T-cell (primary cell): Measurements from ENCODE around the gene CCDC117. TPM values are rescaled to one million over a fixed set of nuclear protein-coding genes. Genes with fewer than 3 reads are reported as not detected.
"Not testable (repeated sequence)": the region's sequence is repeated elsewhere in the genome, so short reads cannot be mapped to it uniquely, and the experiment has no call there.

ENCODE experiments used
- ATAC-seq, 4 experiments: fragments of 200-7000 bp in 3 of 4; fragments of 150-1000 bp in 1 of 4; cut with Tn5 transposase; replicated peaks in 1 of 4; 1 replicate in 3 of 4; 2 replicates in 1 of 4; pipeline ENCODE4 v1.10.0; 2021; ENCODE audit warnings: moderate library complexity in 3 of 4, mild to moderate bottlenecking in 2 of 4, moderate number of reproducible peaks in 1 of 4
- CTCF ChIA-PET, 2 donors: fragments of 300-600 bp; sonication (Branson Sonifier 250); formaldehyde crosslinking; loops; one replicate each; lab custom pipeline; 2022; ENCODE audit warnings: antibody characterized with exemption in 2 of 2; lab: Charles Lee
- POLR2A ChIA-PET, 2 donors: fragments of 300-600 bp; sonication (Branson Sonifier 250); formaldehyde crosslinking; loops; one replicate each; lab custom pipeline; 2022; ENCODE audit warnings: antibody characterized with exemption in 2 of 2; lab: Charles Lee
- DNase-seq, 35 experiments: peaks; one replicate each; pipeline versions ENCODE4 v3.0.0 to v3.0.0-alpha.2; 2013 to 2023
- H3K27ac ChIP-seq: one replicate; pipeline ENCODE4 v1.5.1; 2013; ENCODE audit warnings: low read length
- H3K27me3 ChIP-seq, 2 experiments: replicated peaks in 1 of 2; 1 replicate in 1 of 2; 2 replicates in 1 of 2; pipeline versions ENCODE4 v1.6.1 to v1.7.0; 2013; ENCODE audit warnings: low read length in 1 of 2, mixed read lengths in 1 of 2; ENCODE audit not compliant: control insufficient read depth in 2 of 2, insufficient read depth in 2 of 2; ENCODE audit errors: extremely low read depth in 1 of 2
- H3K36me3 ChIP-seq, 2 donors: 1 replicate in 1 of 2; 2 replicates in 1 of 2; pipeline versions ENCODE4 v1.6.1 to v1.7.0; 2013; ENCODE audit warnings: low read length in 1 of 2; ENCODE audit not compliant: control insufficient read depth in 2 of 2, insufficient read depth in 1 of 2; ENCODE audit errors: extremely low read depth in 1 of 2
- H3K4me1 ChIP-seq, 2 experiments: 1 replicate in 1 of 2; 2 replicates in 1 of 2; pipeline versions ENCODE4 v1.6.1 to v1.7.0; 2013; ENCODE audit warnings: low read length in 2 of 2, mixed read lengths in 1 of 2; ENCODE audit not compliant: insufficient read depth in 2 of 2, control insufficient read depth in 1 of 2; ENCODE audit errors: extremely low read depth in 1 of 2
- H3K4me3 ChIP-seq, 2 donors: 1 replicate in 1 of 2; 2 replicates in 1 of 2; pipeline versions ENCODE4 v1.5.1 to v1.7.0; 2013; ENCODE audit warnings: mild to moderate bottlenecking in 2 of 2, low read length in 1 of 2, moderate library complexity in 1 of 2; ENCODE audit not compliant: control insufficient read depth in 1 of 2; ENCODE audit errors: extremely low read depth in 1 of 2
- H3K9me3 ChIP-seq: 2 replicates; pipeline ENCODE4 v1.7.0; 2013
- H3K27ac Mint-ChIP-seq, 2 donors: one replicate each; pipeline ENCODE4 v1.8.0; 2020 to 2021; ENCODE audit warnings: mild to moderate bottlenecking in 2 of 2, mixed read lengths in 2 of 2
- H3K27me3 Mint-ChIP-seq, 2 donors: one replicate each; pipeline ENCODE4 v1.8.0; 2021 to 2022; ENCODE audit warnings: mixed read lengths in 2 of 2
- H3K36me3 Mint-ChIP-seq: one replicate; pipeline ENCODE4 v1.8.0; 2021; ENCODE audit warnings: mixed read lengths
- H3K4me1 Mint-ChIP-seq, 3 donors: one replicate each; pipeline ENCODE4 v1.8.0; 2020 to 2022; ENCODE audit warnings: mixed read lengths in 3 of 3, mild to moderate bottlenecking in 1 of 3
- H3K4me3 Mint-ChIP-seq, 3 donors: one replicate each; pipeline ENCODE4 v1.8.0; 2020 to 2022; ENCODE audit warnings: mild to moderate bottlenecking in 3 of 3, mixed read lengths in 3 of 3, moderate library complexity in 3 of 3
- H3K9me3 Mint-ChIP-seq, 3 donors: one replicate each; pipeline ENCODE4 v1.8.0; 2020 to 2022; ENCODE audit warnings: mixed read lengths in 3 of 3
- WGBS: methylation state at CpG from one replicate; pipeline ENCODE4 v1.1.5; 2013; ENCODE audit warnings: missing lambda C conversion rate; ENCODE audit not compliant: insufficient coverage; 5-methylcytosine and 5-hydroxymethylcytosine counted together
- total RNA-seq, 35 experiments: library from RNA in 6 of 35; stranded (reverse) in 6 of 35; fragments of 120-200 nt in 1 of 35; gene quantifications; one replicate each; pipeline versions ENCODE4 v1.2.1 to v1.2.4 and lab custom pipeline; 2013 to 2026

CCDC117 gene
- total RNA-seq, 5 donors from 2014 or later (not counting 1 experiment from before 2014, with no cell fraction given) = 14.4 to 22.7 (median 17.4) TPM

- Histone ChIP-seq H3K4me3 (no peak overlapping the region), H3K4me1 (peaks cover 3 to 5% of the 10 kb centered on the region in 2 experiments), H3K36me3 (no peaks in the 10 kb centered on the region), H3K27me3 (no peaks in the 10 kb centered on the region), H3K9me3 (no peaks in the 10 kb centered on the region), H3K27ac (no peak overlapping the region)
- ChIA-PET POLR2A (no interaction called here), CTCF (interaction anchor here in 1 of 2 donors (0.7 kb wide), 1 partner anchor 140 kb away, joined by 3 read pairs; no protein-coding TSS in a partner anchor)
- ATAC-seq = no peak
- WGBS = 90% methylated on average over 4 of the region's 7 CpGs
- DNase-seq = no peak
- Mint-ChIP-seq H3K4me1 (peaks cover 8 to 15% (median 10%) of the 10 kb centered on the region in 3 donors), H3K36me3 (peaks cover 14% of the 10 kb centered on the region), H3K4me3 (no peak overlapping the region), H3K27ac (no peak overlapping the region), H3K27me3 (no peaks in the 10 kb centered on the region), H3K9me3 (no peaks in the 10 kb centered on the region)
Measured at GRCh38 chr22:28736301-28737155, 36.0 kb upstream of the CCDC117 start.

DNA sequence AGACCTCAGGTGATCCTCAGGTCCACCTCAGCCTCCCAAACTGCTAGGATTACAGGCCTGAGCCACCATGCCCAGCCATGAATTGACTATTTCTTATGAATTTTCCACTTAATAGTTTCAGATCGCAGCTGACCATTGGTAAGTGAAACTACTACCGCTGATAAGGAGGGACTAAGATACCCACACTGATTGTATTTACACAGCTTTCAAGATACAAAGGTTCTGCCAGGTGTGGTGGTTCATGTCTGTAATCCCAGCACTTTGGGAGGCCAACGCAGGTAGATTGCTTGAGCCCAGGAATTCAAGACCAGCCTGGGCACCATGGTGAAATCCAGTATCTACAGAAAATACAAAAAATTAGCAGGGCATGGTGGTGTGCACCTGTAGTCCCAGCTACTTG lies 34.8 kb upstream of the CCDC117 start:
- Mint-ChIP-seq H3K4me1 (peaks cover 15 to 27% (median 18%) of the 10 kb centered on the region in 3 donors), H3K36me3 (peaks cover 14% of the 10 kb centered on the region), H3K27me3 (no peaks in the 10 kb centered on the region), H3K4me3 (no peak overlapping the region), H3K9me3 (no peaks in the 10 kb centered on the region), H3K27ac (no peak overlapping the region)
- ATAC-seq (no peak), DNase-seq (no peak)
- Histone ChIP-seq H3K4me3 (no peak overlapping the region), H3K9me3 (no peaks in the 10 kb centered on the region), H3K36me3 (no peaks in the 10 kb centered on the region), H3K4me1 (peaks cover 3 to 10% of the 10 kb centered on the region in 2 experiments), H3K27ac (no peak overlapping the region), H3K27me3 (no peaks in the 10 kb centered on the region)
- CTCF ChIA-PET = no interaction called here
- POLR2A ChIA-PET = no interaction called here
- whole genome bisulfite sequencing = no CpG with 5 or more reads among the region's 3 CpGs

DNA sequence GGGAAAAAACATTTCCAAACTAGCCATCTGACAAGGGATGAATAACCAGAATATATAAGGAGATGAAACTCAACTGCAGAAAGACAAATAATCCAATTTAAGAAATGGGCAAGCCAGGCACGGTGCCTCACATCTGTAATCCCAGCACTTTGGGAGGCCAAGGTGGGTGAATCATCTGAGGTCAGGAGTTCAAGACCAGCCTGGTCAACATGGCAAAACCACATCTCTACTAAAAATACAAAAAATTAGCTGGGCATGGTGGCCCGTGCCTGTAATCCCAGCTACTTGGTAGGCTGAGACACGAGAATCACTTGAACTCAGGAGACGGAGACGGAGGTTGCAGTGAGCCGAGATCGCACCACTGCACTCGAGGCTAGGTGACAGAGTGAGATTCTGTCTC lies 33.6 kb upstream of the CCDC117 start:
- not testable (repeated sequence) for H3K9me3 ChIP-seq, H3K27ac Mint-ChIP-seq, H3K4me3 ChIP-seq, H3K27ac ChIP-seq, DNase-seq, H3K4me3 Mint-ChIP-seq, H3K27me3 ChIP-seq, H3K36me3 ChIP-seq, H3K36me3 Mint-ChIP-seq, H3K9me3 Mint-ChIP-seq, H3K27me3 Mint-ChIP-seq, ATAC-seq
- CTCF ChIA-PET = interaction anchor here in 1 of 2 donors (0.9 kb wide), 1 partner anchor 35 kb away, joined by 3 read pairs; no protein-coding TSS in a partner anchor
- peaks cover 26 to 38% (median 29%) of the 10 kb centered on the region in 3 donors for H3K4me1 Mint-ChIP-seq
- WGBS = 93% methylated on average over 7 of the region's 8 CpGs
- POLR2A ChIA-PET = interaction anchor here in 1 of 2 donors (0.6 kb wide), 1 partner anchor 75 kb away, joined by 3 read pairs; no protein-coding TSS in a partner anchor
- H3K4me1 ChIP-seq = peaks cover 8 to 17% of the 10 kb centered on the region in 2 experiments

GRCh38 chr22:28741200-28741784 lies 31.2 kb upstream of the CCDC117 start:
- Histone ChIP-seq H3K27me3 (no peaks in the 10 kb centered on the region), H3K4me3 (peak overlapping the region; percentile 93 to 95), H3K36me3 (peaks cover 7 to 22% of the 10 kb centered on the region in 2 donors), H3K9me3 (no peaks in the 10 kb centered on the region), H3K4me1 (peaks cover 8 to 18% of the 10 kb centered on the region in 2 experiments), H3K27ac (peak overlapping the region; percentile 57)
- Mint-ChIP-seq H3K9me3 (no peaks in the 10 kb centered on the region), H3K4me1 (peaks cover 26 to 39% (median 29%) of the 10 kb centered on the region in 3 donors), H3K36me3 (peaks cover 11% of the 10 kb centered on the region), H3K4me3 (peak overlapping the region; percentile 87 to 94 (median 93)), H3K27ac (peak overlapping the region; percentile 93 to 94), H3K27me3 (no peaks in the 10 kb centered on the region)
- DNase-seq (no peak), ATAC-seq (no peak)
- CTCF ChIA-PET = interaction anchor here (0.8 to 1.0 kb wide), 2 partner anchors 88 to 299 kb away, joined by 3 to 5 read pairs; no protein-coding TSS in a partner anchor
- POLR2A ChIA-PET = no interaction called here
- WGBS = 0% methylated on average over 10 of the region's 18 CpGs

DNA sequence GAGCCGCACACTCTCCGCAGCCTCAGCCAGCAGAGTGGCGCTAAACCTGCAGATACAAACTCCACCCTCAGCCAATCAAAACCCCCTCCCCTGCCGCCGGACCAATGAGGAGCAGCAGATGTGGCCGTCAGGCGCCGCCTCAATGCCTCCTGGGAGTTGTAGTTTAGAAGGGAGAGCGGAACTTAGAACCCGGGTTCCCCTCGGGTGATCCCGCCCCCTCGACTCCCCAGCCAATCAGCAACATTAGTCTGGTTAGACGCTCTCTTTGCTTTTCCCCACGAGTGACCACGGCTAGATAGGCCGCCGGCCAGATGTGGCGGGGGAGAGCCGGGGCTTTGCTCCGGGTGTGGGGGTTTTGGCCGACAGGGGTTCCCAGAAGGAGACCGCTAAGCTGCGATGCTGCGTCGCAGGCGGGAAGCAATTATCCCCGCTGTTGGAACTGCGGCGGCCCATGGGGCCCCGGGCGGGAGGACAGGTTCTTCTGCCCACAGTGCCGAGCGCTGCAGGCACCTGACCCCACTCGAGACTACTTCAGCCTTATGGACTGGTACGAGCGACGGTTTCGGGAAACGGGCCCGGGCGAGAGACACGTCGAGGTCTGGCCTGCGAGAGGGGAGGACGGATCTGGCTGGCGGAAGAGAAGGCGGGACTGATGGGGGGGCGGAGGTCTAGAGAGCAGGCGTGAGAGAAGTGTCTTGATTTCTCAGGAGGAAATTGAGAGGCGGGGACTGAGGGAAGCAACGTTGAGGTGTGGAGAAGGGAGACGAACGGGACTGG lies 30.5 kb upstream of the CCDC117 start, which contains the start of the genes CHEK2 and HSCB:
CHEK2 (minus strand) TSS at position 36 of the 777 bp plus-strand sequence. CDS start 7,099 bp downstream, outside the sequence.
HSCB (plus strand) TSS at position 255 of the 777 bp plus-strand sequence; CDS start at position 312, 57 bp downstream.
- Mint-ChIP-seq H3K27ac (peak within 1 kb of the TSS; percentile 93 to 94), H3K36me3 (peaks cover 11% of the 10 kb centered on the region), H3K4me1 (peaks cover 26 to 39% (median 29%) of the 10 kb centered on the region in 3 donors), H3K9me3 (no peaks in the 10 kb centered on the region), H3K27me3 (no peaks in the 10 kb centered on the region), H3K4me3 (peak within 1 kb of the TSS; percentile 87 to 94 (median 93))
- peak; percentile 92 to 95 (median 94) for ATAC-seq
- no peaks in the 10 kb centered on the region for H3K9me3 ChIP-seq
- peak within 1 kb of the TSS; percentile 88 for H3K27ac ChIP-seq
- whole genome bisulfite sequencing = under 1% methylated on average over 37 of the region's 54 CpGs
- ChIA-PET POLR2A (no interaction called here), CTCF (interaction anchor here (0.8 to 1.0 kb wide), 2 partner anchors 87 to 298 kb away, joined by 3 to 5 read pairs; no protein-coding TSS in a partner anchor)
- H3K4me1 ChIP-seq = peaks cover 8 to 18% of the 10 kb centered on the region in 2 experiments
- H3K27me3 ChIP-seq = no peaks in the 10 kb centered on the region
- peaks cover 7 to 22% of the 10 kb centered on the region in 2 donors for H3K36me3 ChIP-seq
- DNase-seq = peak; percentile 88 to 99 (median 96)
- peak within 1 kb of the TSS; percentile 93 to 95 for H3K4me3 ChIP-seq
